NT2/D1 (cell line): ENCODE data around the gene SLC16A13.
"Not testable (repeated sequence)": the region's sequence is repeated elsewhere in the genome, so short reads cannot be mapped to it uniquely, and the experiment has no call there.

Experiments used
- SUZ12 ChIP-seq: IDR thresholded peaks from 2 replicates; pipeline ENCODE4 v1.6.1; 2011; ENCODE audit not compliant: insufficient read length, insufficient read depth; ENCODE audit errors: extremely low read depth
- YY1 ChIP-seq: IDR thresholded peaks from 2 replicates; pipeline ENCODE4 v1.6.1; 2011; ENCODE audit not compliant: insufficient read length, insufficient read depth
- ZNF274 ChIP-seq: IDR thresholded peaks from 2 replicates; pipeline ENCODE4 v1.6.1; 2011; ENCODE audit warnings: mild to moderate bottlenecking, low read depth, low read length

GRCh38 chr17:7089570-7089969, 53.8 kb downstream of the SLC16A13 start:
- TF ChIP-seq ZNF274, YY1, SUZ12: not testable (repeated sequence)
